Osteocyte (in vitro differentiated cells): ENCODE data around the gene DARS1. TPM values are rescaled to one million over a fixed set of nuclear protein-coding genes. Genes with fewer than 3 reads are reported as not detected.

Experiments used
- DNase-seq: peaks from one replicate; pipeline ENCODE4 v3.0.0; 2021; ENCODE audit warnings: mixed read lengths; ENCODE audit not compliant: unreplicated experiment; ENCODE audit errors: extremely low spot score
- H3K27ac Mint-ChIP-seq: one replicate; pipeline ENCODE4 v1.8.0; 2021; ENCODE audit warnings: mild to moderate bottlenecking, mixed read lengths; ENCODE audit not compliant: unreplicated experiment
- H3K27me3 Mint-ChIP-seq: one replicate; pipeline ENCODE4 v1.8.0; 2021; ENCODE audit warnings: mixed read lengths; ENCODE audit not compliant: unreplicated experiment
- H3K36me3 Mint-ChIP-seq: one replicate; pipeline ENCODE4 v1.8.0; 2021; ENCODE audit warnings: mixed read lengths; ENCODE audit not compliant: unreplicated experiment
- H3K4me1 Mint-ChIP-seq: one replicate; pipeline ENCODE4 v1.8.0; 2021; ENCODE audit warnings: mixed read lengths; ENCODE audit not compliant: unreplicated experiment
- H3K4me3 Mint-ChIP-seq: one replicate; pipeline ENCODE4 v1.8.0; 2021; ENCODE audit warnings: mild to moderate bottlenecking, moderate library complexity, mixed read lengths; ENCODE audit not compliant: unreplicated experiment
- H3K9me3 Mint-ChIP-seq: one replicate; pipeline ENCODE4 v1.8.0; 2021; ENCODE audit warnings: mixed read lengths; ENCODE audit not compliant: unreplicated experiment
- total RNA-seq: library from RNA; stranded (reverse); gene quantifications from 2 replicates; pipeline ENCODE4 v1.2.1, GENCODE V29; 2021
- TF ChIP-seq, protein P1 (sequence below): fragments of 200-600 bp; sonication (generic); IDR thresholded peaks from 2 replicates; pipeline ENCODE4 v1.5.0; 2021; ENCODE audit warnings: antibody characterized with exemption, mild to moderate bottlenecking, moderate library complexity

DARS1 gene
- total RNA-seq, 1 donor from 2014 or later, result 48.3 TPM

DNA sequence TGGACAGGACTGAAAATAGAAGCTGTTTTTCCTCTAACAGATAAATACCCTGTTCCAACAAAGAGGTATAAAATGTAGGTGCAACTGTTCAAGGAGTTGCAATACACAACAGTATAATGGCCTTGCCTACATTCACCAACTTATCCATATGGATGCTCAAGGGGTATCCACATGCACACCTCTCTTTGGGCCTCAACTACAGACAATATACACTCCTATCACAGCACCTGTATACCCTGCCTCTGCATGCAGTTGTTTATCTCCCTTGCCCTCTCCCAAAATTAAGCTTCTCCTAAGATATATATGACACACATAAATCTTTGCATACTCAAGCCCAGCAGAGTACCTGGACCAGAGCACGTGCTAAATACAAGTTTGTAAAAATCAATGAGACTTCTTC is 37.3 kb downstream of the DARS1 start:
- H3K27ac Mint-ChIP-seq, result no peak overlapping the region
- no peak overlapping the region for H3K4me3 Mint-ChIP-seq
- H3K9me3 Mint-ChIP-seq, result peaks cover 4% of the 10 kb centered on the region
- TF ChIP-seq, protein P1, sequence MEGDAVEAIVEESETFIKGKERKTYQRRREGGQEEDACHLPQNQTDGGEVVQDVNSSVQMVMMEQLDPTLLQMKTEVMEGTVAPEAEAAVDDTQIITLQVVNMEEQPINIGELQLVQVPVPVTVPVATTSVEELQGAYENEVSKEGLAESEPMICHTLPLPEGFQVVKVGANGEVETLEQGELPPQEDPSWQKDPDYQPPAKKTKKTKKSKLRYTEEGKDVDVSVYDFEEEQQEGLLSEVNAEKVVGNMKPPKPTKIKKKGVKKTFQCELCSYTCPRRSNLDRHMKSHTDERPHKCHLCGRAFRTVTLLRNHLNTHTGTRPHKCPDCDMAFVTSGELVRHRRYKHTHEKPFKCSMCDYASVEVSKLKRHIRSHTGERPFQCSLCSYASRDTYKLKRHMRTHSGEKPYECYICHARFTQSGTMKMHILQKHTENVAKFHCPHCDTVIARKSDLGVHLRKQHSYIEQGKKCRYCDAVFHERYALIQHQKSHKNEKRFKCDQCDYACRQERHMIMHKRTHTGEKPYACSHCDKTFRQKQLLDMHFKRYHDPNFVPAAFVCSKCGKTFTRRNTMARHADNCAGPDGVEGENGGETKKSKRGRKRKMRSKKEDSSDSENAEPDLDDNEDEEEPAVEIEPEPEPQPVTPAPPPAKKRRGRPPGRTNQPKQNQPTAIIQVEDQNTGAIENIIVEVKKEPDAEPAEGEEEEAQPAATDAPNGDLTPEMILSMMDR, result no peak
- no peak for DNase-seq
- H3K4me1 Mint-ChIP-seq, result peaks cover 15% of the 10 kb centered on the region
- H3K27me3 Mint-ChIP-seq, result no peaks in the 10 kb centered on the region
- peaks cover 16% of the 10 kb centered on the region for H3K36me3 Mint-ChIP-seq

DNA sequence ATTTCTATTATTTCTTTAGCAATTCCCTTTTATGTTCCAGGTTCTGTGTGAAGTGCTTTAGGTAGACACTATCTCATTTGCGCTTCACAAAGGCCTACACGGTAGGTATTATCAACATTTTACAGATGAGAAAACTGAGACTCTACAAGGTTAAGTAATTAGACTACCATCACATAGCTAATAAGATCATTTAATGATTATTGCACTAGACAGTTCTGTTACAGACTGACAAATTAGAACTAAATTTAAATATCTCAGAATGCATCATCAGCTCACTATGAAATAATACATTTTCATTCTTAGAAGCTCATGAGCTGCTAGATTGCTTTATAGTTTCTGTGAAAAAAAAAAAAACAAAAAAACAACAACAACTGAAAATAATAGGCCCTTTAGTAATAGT is 37.9 kb downstream of the DARS1 start:
- Mint-ChIP-seq H3K4me3 (no peak overlapping the region), H3K36me3 (peaks cover 16% of the 10 kb centered on the region), H3K27me3 (no peaks in the 10 kb centered on the region), H3K9me3 (peaks cover 2% of the 10 kb centered on the region), H3K4me1 (peaks cover 15% of the 10 kb centered on the region), H3K27ac (no peak overlapping the region)
- DNase-seq, result no peak
- TF ChIP-seq, protein P1, result no peak

DNA sequence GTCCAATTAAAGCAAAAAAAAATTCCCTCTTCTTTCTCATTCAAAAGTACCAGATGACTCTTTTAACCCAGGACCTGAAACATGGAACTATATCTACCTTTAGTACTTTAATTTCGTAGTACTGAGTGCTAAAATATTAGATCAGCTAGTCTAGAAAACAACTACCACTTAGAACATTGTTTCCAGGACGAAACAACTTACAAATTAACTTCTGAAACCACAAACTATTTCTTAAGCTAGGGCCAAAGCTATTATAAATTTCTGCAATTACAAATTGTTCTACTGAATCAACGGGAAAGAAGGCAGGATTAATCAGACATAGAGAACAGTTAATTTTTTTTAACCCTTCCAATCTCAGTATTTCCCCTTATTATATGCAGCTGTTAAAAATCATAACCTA is 39.9 kb downstream of the DARS1 start:
- DNase-seq, result no peak
- H3K36me3 Mint-ChIP-seq, result peaks cover 17% of the 10 kb centered on the region
- TF ChIP-seq, protein P1, result no peak
- no peaks in the 10 kb centered on the region for H3K27me3 Mint-ChIP-seq
- H3K4me3 Mint-ChIP-seq, result no peak overlapping the region
- peaks cover 13% of the 10 kb centered on the region for H3K4me1 Mint-ChIP-seq
- no peak overlapping the region for H3K27ac Mint-ChIP-seq
- no peaks in the 10 kb centered on the region for H3K9me3 Mint-ChIP-seq

DNA sequence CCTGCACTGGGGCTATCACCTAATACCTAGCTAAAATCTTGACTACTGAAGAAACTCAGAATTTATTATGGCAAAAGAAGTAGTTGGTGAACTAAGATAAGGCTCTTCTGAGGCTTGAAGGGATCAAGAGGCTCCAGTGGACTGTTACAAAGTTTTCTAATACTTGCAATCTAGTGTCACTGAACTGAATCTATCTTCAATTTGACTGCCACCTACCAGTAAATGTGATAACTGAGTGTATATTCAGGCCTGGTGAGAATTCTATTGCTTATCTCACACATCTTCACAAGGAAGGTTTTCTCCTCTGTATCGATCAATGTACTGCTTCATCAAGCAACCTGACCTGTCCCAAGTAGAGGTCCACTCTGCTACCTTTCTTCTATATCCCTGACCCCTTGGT is 40.8 kb downstream of the DARS1 start:
- DNase-seq, result no peak
- TF ChIP-seq, protein P1, result no peak
- peaks cover 25% of the 10 kb centered on the region for H3K36me3 Mint-ChIP-seq
- H3K27me3 Mint-ChIP-seq, result no peaks in the 10 kb centered on the region
- H3K9me3 Mint-ChIP-seq, result no peaks in the 10 kb centered on the region
- H3K4me3 Mint-ChIP-seq, result no peak overlapping the region
- no peak overlapping the region for H3K27ac Mint-ChIP-seq
- peaks cover 10% of the 10 kb centered on the region for H3K4me1 Mint-ChIP-seq

DNA sequence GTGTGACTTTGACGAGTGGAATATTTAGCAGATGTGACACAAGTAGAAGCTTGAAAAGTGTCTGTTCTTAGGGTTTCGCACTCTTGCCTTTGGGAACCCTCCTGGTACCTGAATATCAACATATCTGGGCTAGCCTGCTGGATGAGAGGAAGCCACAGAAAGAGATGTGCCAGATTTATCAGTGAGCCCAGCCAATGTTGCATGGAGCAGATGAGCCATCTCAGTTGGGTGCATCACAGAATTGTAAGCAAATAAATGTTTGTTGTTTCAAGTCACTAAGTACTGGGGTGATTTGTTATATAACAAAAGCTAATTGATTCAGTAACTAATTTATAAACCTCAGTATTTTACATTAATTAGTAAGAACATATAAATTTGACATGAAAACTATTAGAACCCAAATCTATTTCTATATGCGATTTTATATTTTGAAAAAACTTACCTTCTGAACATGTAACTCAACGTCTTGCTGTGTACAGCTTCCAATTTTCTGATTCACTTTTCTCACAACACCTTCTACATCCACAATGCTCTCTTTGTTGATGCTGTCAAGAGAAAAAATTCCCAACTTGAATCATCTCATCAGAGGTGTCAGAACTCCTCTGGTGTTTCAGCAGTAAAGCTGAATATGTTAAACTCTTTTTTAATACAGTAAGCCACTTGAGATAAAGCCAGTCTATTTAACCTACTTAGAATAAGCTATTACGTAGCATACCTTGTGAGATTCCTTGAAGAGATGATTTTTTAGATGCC is 42.3 kb downstream of the DARS1 start:
- Mint-ChIP-seq H3K27ac (no peak overlapping the region), H3K36me3 (peaks cover 34% of the 10 kb centered on the region), H3K9me3 (peaks cover 5% of the 10 kb centered on the region), H3K27me3 (no peaks in the 10 kb centered on the region), H3K4me1 (no peaks in the 10 kb centered on the region), H3K4me3 (no peak overlapping the region)
- TF ChIP-seq, protein P1, result no peak
- no peak for DNase-seq
